NB4 (cell line): ENCODE measurements around the gene GAN.

Experiments used
- DNase-seq: peaks from one replicate; pipeline ENCODE4 v3.0.0; 2010; ENCODE audit warnings: low read depth
- H3K4me3 ChIP-seq: one replicate; pipeline ENCODE4 v1.5.1; 2011; ENCODE audit warnings: mild to moderate bottlenecking, low read depth, low read length, moderate library complexity
- CTCF ChIP-seq: IDR thresholded peaks from one replicate; pipeline ENCODE4 v1.5.1; 2012; ENCODE audit warnings: low read depth, low read length
- MAX ChIP-seq: IDR thresholded peaks from 2 replicates; pipeline ENCODE4 v1.6.1; 2011; ENCODE audit warnings: low read depth, low read length
- MYC ChIP-seq: IDR thresholded peaks from 2 replicates; pipeline ENCODE4 v1.6.1; 2011; ENCODE audit warnings: low read depth, low read length
- POLR2A ChIP-seq: IDR thresholded peaks from 2 replicates; pipeline ENCODE4 v1.6.1; 2011; ENCODE audit warnings: mild to moderate bottlenecking; ENCODE audit not compliant: insufficient read length; ENCODE audit errors: extremely low read depth

Gene GAN

GRCh38 chr16:81435567-81435966 is 120.8 kb downstream of the GAN start:
- no peak for TF ChIP-seq POLR2A
- TF ChIP-seq MYC: no peak
- TF ChIP-seq CTCF: no peak
- TF ChIP-seq MAX: no peak
- H3K4me3 ChIP-seq: no peak overlapping the region
- DNase-seq: no peak

- TF ChIP-seq MAX (no peak), CTCF (no peak), MYC (no peak), POLR2A (no peak)
- no peak for DNase-seq
- H3K4me3 ChIP-seq: no peak overlapping the region
These were observed 121.6 kb downstream of the GAN start for GRCh38 chr16:81436386-81436785.

- no peak overlapping the region for H3K4me3 ChIP-seq
- no peak for TF ChIP-seq CTCF
- TF ChIP-seq MYC: no peak
- peak; percentile 65 for DNase-seq
These were observed 123.1 kb downstream of the GAN start for GRCh38 chr16:81437865-81438264.
